ENCODE results near the gene SLC49A3. TPM values are rescaled to one million over a fixed set of nuclear protein-coding genes. Genes with fewer than 3 reads are reported as not detected.

Gene SLC49A3
- total and polyA plus RNA-seq, 2 of the 8 experiments (the other 6 are each of a cell fraction or from before 2014, with no cell fraction given): 5.0 to 8.8 TPM

DNA sequence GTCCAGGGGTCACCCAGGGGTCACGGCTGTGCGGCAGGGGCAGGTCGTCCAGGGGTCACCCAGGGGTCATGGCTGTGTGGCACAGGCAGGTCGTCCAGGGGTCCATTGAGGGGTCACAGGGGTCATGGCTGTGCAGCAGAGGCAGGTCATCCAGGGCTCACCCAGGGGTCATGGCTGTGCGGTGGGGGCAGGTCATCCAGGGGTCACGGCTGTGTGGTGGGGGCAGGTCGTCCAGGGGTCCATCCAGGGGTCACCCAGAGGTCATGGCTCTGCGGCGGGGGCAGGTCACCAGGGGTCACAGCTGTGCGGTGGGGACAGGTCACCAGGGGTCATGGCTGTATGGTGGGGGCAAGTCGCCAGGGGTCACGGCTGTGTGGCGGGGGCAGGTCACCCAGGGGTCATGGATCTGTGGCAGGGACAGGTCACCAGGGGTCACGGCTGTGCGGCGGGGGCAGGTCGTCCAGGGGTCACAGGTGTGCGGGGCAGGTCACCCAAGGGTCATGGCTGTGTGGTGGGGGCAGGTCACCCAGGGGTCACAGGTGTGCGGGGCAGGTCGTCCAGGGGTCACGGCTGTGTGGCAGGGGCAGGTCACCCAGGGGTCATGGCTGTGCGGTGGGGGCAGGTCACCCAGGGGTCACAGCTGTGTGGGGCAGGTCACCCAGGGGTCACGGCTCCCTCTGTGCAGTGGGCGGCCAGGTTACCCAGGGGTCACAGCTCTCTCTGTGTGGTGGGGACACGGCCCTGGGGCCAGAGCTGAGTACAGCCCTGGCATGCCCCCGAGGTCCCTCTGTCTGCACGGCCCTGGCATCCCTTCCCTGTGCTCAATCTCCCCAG lies 30.9 kb downstream of the SLC49A3 start:
- no peak overlapping the region for H2BK15ac ChIP-seq (ENCODE audit: low read length)
- no peak overlapping the region for H3K27ac ChIP-seq (ENCODE audit: low read depth, low read length)
- H3K9ac ChIP-seq (replicated peaks in 1 of 4; ENCODE audit: extremely low read depth in 1 of 4, low read depth in 3 of 4, low read length in 3 of 4): no peak overlapping the region
- H4K91ac ChIP-seq (replicated peaks; ENCODE audit: insufficient read length, low read length): no peak overlapping the region
- no peak overlapping the region for H3K18ac ChIP-seq (ENCODE audit: extremely low read depth, low read length)
- H2BK12ac ChIP-seq (ENCODE audit: low read depth, low read length): no peak overlapping the region
- 87% methylated on average over 13 of the region's 27 CpGs; no CpG with 5 or more reads in 1 of the 2 experiments for WGBS, 2 experiments (ENCODE audit: extremely low coverage in 1 of 2, insufficient coverage in 1 of 2, insufficient read length in 1 of 2, insufficient replicate concordance in 2 of 2, low coverage in 1 of 2, low lambda C conversion rate in 2 of 2, missing lambda C conversion rate in 1 of 2)
- no peak overlapping the region for H4K8ac ChIP-seq (ENCODE audit: extremely low read depth, insufficient read depth, low read length)
- H2BK5ac ChIP-seq (ENCODE audit: low read depth, low read length): no peak overlapping the region
- H3K23ac ChIP-seq (ENCODE audit: insufficient read length): no peak overlapping the region
- H3K36me3 ChIP-seq (ENCODE audit: control insufficient read depth in 2 of 4, insufficient read depth in 4 of 4, low read length in 3 of 4): no peaks in the 10 kb centered on the region; a peak in 1 of 8 replicates
- no peaks in the 10 kb centered on the region for H3K4me1 ChIP-seq (replicated peaks in 1 of 4; ENCODE audit: control insufficient read depth in 3 of 4, insufficient read depth in 4 of 4, low read length in 3 of 4)
- no peaks in the 10 kb centered on the region for H3K79me2 ChIP-seq (ENCODE audit: control insufficient read depth in 1 of 2, insufficient read depth in 2 of 2, low read length in 2 of 2)
- peaks cover 0 to 22% of the 10 kb centered on the region in 2 experiments for H4K20me1 ChIP-seq (replicated peaks in 1 of 2; ENCODE audit: control insufficient read depth in 1 of 2, insufficient read depth in 2 of 2, low read length in 2 of 2)
- no peak overlapping the region for H2AFZ ChIP-seq (ENCODE audit: low read length)
- H2BK20ac ChIP-seq (ENCODE audit: low read length): no peak overlapping the region
- H3K4me2 ChIP-seq (ENCODE audit: insufficient read depth in 1 of 2, low read depth in 2 of 2, low read length in 2 of 2): no peak overlapping the region
- H3K27me3 ChIP-seq (replicated peaks in 1 of 4; ENCODE audit: control insufficient read depth in 3 of 4, extremely low read depth in 1 of 4, insufficient read depth in 3 of 4, low read length in 3 of 4): peaks cover 0 to 8% (median 0%) of the 10 kb centered on the region in 4 experiments; a peak in 2 of 7 replicates
- TF ChIP-seq GABPA (IDR thresholded peaks at IDR 0.05; ENCODE audit: borderline replicate concordance, insufficient read depth, low read length) (no peak), POU5F1 (IDR thresholded peaks at IDR 0.05; ENCODE audit: low read depth, low read length) (no peak), EZH2 (IDR thresholded peaks at IDR 0.05; ENCODE audit: low read depth, low read length, severe bottlenecking) (no peak), HDAC2 (IDR thresholded peaks at IDR 0.05; ENCODE audit: borderline replicate concordance in 1 of 2, low read depth in 2 of 2, low read length in 2 of 2) (no peak), RXRA (IDR thresholded peaks at IDR 0.05; ENCODE audit: insufficient read depth, low read depth, low read length) (peak; percentile 81; the same call in 1 of the 2 replicates)
- DNase-seq (ENCODE audit: low read depth in 1 of 2, low spot score in 2 of 2) (no peak), FAIRE-seq (no peak)
- no peaks in the 10 kb centered on the region for H3K9me3 ChIP-seq (ENCODE audit: insufficient read depth in 2 of 2, low read depth in 1 of 2, low read length in 1 of 2)
- no peak overlapping the region for H4K5ac ChIP-seq (ENCODE audit: insufficient read length, low read depth, low read length)
- no peak overlapping the region for H3K4ac ChIP-seq (replicated peaks; ENCODE audit: insufficient read length, low read depth, low read length)
- ChIA-PET POLR2A (ENCODE audit: partially characterized antibody) (interaction anchor here (0.6 to 1.4 kb wide), 6 partner anchors 9 to 396 kb away, joined by 3 to 7 read pairs (median 4); partner anchors contain the start of genes ATP5ME and MYL5), CTCF (ENCODE audit: partially characterized antibody) (interaction anchor here (0.6 to 1.0 kb wide), 3 partner anchors 16 to 69 kb away, joined by 3 read pairs; partner anchors contain the start of genes ATP5ME and MYL5)
- no peaks in the 10 kb centered on the region for H3K79me1 ChIP-seq (ENCODE audit: low read depth, low read length)
- no peak overlapping the region for H3K56ac ChIP-seq (replicated peaks; ENCODE audit: insufficient read length, low read depth, low read length)
- no peak overlapping the region for H2BK120ac ChIP-seq (replicated peaks; ENCODE audit: low read depth, low read length)
- peaks cover 4% of the 10 kb centered on the region; the same call in 1 of the 2 replicates for H3K23me2 ChIP-seq (ENCODE audit: low read depth, low read length)
- no peak overlapping the region for H3K4me3 ChIP-seq (ENCODE audit: extremely low read depth in 1 of 4, insufficient read depth in 2 of 4, low read depth in 3 of 4, low read length in 4 of 4)
- no peak overlapping the region for H2AK5ac ChIP-seq (ENCODE audit: low read depth, low read length)
- no peak overlapping the region for H3K14ac ChIP-seq (ENCODE audit: insufficient read length)

All from H1 (cell line).